ENCODE data around the gene CYB5B. TPM values are rescaled to one million over a fixed set of nuclear protein-coding genes. Genes with fewer than 3 reads are reported as not detected.
"Not testable (repeated sequence)": the region's sequence is repeated elsewhere in the genome, so short reads cannot be mapped to it uniquely, and the experiment has no call there.

The CYB5B gene
- total RNA-seq, 1 donor = 67.7 TPM

DNA sequence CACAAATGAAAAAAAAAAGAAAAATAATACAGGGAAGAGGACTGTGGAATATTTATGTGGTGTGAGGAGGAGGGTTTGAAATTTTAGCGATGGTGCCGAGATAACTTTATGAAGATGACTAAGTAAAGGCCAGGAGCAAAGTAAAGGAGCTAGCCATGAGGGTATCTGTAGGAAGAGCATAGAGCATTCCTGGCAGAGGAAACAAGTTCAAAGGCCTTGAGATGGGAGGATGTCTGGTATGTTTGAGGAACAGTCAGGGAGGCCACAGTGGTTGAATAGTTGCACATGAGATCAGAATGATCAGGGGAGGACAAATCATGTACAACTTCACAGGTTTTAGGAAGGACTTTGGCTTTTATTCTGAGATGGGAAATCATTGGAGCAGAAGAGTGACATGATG, 4.2 kb downstream of the CYB5B start:
- Histone ChIP-seq H3K9me3 (ENCODE audit: low read depth, low read length) (no peaks in the 10 kb centered on the region), H4K20me1 (ENCODE audit: insufficient read depth, low read length) (no peaks in the 10 kb centered on the region)
- DNase-seq (ENCODE audit: insufficient read length, low spot score, missing footprints) = no peak

DNA sequence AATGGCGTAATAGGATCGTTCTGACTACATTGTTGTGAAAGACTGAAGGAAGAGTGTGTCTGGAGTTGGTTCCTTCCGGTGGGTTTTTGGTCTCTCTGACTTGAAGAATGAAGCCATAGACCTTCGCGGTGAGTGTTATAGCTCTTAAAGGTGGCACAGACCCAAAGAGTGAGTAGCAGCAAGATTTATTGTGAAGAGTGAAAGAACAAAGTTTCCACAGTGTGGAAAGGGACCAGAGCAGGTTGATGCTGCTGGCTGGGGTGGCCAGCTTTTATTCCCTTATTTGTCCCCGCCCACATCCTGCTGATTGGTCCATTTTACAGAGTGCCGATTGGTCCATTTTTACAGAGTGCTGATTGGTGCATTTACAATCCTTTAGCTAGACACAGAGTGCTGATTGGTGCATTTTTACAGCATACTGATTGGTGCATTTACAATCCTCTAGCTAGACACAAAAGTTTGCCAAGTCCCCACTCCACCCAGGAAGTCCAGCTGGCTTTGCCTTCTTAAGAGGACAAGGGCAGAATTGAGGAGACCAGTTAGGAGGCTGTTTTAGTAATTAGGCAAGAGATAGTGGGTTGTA, 4.7 kb downstream of the CYB5B start:
- DNase-seq (ENCODE audit: insufficient read length, low spot score, missing footprints); H3K4me3 ChIP-seq (ENCODE audit: insufficient read depth, low read length); H4K20me1 ChIP-seq (ENCODE audit: insufficient read depth, low read length); H3K4me2 ChIP-seq (ENCODE audit: insufficient read depth, low read length); H3K27me3 ChIP-seq (ENCODE audit: insufficient read depth, low read length); H3K27ac ChIP-seq (ENCODE audit: low read depth, low read length); H2AFZ ChIP-seq (ENCODE audit: low read length); H3K9me3 ChIP-seq (ENCODE audit: low read depth, low read length); H3K4me1 ChIP-seq (ENCODE audit: insufficient read depth, low read length): not testable (repeated sequence)
- peaks cover 32% of the 10 kb centered on the region for H3K36me3 ChIP-seq (ENCODE audit: insufficient read depth, low read length)
- H3K79me2 ChIP-seq (ENCODE audit: insufficient read depth, low read length) = peaks cover 88% of the 10 kb centered on the region

More for the DNA sequence above, 4.2 kb downstream of the CYB5B start:
- H3K4me2 ChIP-seq (ENCODE audit: insufficient read depth, low read length) = no peak overlapping the region
- TF ChIP-seq, protein P1, sequence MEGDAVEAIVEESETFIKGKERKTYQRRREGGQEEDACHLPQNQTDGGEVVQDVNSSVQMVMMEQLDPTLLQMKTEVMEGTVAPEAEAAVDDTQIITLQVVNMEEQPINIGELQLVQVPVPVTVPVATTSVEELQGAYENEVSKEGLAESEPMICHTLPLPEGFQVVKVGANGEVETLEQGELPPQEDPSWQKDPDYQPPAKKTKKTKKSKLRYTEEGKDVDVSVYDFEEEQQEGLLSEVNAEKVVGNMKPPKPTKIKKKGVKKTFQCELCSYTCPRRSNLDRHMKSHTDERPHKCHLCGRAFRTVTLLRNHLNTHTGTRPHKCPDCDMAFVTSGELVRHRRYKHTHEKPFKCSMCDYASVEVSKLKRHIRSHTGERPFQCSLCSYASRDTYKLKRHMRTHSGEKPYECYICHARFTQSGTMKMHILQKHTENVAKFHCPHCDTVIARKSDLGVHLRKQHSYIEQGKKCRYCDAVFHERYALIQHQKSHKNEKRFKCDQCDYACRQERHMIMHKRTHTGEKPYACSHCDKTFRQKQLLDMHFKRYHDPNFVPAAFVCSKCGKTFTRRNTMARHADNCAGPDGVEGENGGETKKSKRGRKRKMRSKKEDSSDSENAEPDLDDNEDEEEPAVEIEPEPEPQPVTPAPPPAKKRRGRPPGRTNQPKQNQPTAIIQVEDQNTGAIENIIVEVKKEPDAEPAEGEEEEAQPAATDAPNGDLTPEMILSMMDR (IDR thresholded peaks at IDR 0.05; ENCODE audit: extremely low read depth, low read depth, low read length) = no peak
- H3K36me3 ChIP-seq (ENCODE audit: insufficient read depth, low read length) = peaks cover 31% of the 10 kb centered on the region
- no peaks in the 10 kb centered on the region for H3K27me3 ChIP-seq (ENCODE audit: insufficient read depth, low read length)
- peaks cover 9% of the 10 kb centered on the region for H3K4me1 ChIP-seq (ENCODE audit: insufficient read depth, low read length)
- H3K4me3 ChIP-seq (ENCODE audit: insufficient read depth, low read length) = no peak overlapping the region
- no peak overlapping the region for H3K27ac ChIP-seq (ENCODE audit: low read depth, low read length)
- peaks cover 85% of the 10 kb centered on the region for H3K79me2 ChIP-seq (ENCODE audit: insufficient read depth, low read length)
- no peak overlapping the region for H2AFZ ChIP-seq (ENCODE audit: low read length)

DNA sequence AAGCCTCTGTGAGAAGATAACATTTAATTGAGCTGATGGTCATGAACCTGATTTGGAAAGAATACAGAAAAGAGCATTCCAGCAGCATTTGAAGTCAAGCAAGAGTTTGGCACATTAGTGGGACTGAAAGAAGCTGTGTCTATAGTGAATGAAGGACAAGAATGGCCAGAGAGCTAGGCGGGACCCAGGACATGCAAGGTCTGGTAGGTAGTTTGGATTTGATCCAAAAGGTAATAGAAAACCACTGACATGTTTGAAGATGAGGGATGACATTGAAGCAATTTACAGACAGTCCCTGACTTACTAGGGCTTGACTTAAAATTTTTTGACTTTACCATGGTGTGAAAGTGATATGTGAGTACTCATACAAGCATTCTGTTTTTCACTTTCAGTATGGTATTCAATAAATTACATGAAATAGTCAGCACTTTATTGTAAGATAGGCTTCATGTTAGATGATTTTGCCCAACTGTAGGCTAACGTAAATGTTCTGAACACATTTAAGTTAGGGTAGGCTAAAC, 7.6 kb downstream of the CYB5B start:
- Histone ChIP-seq H3K79me2 (ENCODE audit: insufficient read depth, low read length) (peaks cover 86% of the 10 kb centered on the region), H2AFZ (ENCODE audit: low read length) (no peak overlapping the region), H3K27ac (ENCODE audit: low read depth, low read length) (no peak overlapping the region)

DNA sequence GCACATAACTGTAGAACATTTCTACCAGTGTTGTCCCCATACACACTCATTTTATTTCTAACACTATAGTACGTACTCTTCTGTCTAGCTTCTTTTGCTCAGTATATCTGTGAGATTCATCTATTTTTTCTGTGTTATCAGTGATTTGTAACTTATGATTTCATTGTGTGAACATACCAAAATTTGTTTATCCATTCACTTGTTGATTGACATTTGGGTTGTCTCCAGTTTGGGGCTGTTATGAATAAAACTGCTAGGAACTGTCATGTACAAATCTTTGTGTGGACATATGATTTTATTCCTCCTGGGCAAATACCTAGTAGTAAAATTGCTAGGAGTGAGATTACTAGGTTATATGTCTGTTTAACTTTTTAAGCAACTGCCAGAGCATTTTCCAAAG, 9.6 kb downstream of the CYB5B start:
- Histone ChIP-seq H3K4me2 (ENCODE audit: insufficient read depth, low read length) (no peak overlapping the region), H3K27ac (ENCODE audit: low read depth, low read length) (no peak overlapping the region), H3K27me3 (ENCODE audit: insufficient read depth, low read length) (no peaks in the 10 kb centered on the region), H3K4me3 (ENCODE audit: insufficient read depth, low read length) (no peak overlapping the region), H3K9me3 (ENCODE audit: low read depth, low read length) (no peaks in the 10 kb centered on the region), H3K36me3 (ENCODE audit: insufficient read depth, low read length) (peaks cover 20% of the 10 kb centered on the region), H4K20me1 (ENCODE audit: insufficient read depth, low read length) (no peaks in the 10 kb centered on the region), H2AFZ (ENCODE audit: low read length) (no peak overlapping the region), H3K79me2 (ENCODE audit: insufficient read depth, low read length) (peaks cover 87% of the 10 kb centered on the region), H3K4me1 (ENCODE audit: insufficient read depth, low read length) (no peaks in the 10 kb centered on the region)
- no peak for DNase-seq (ENCODE audit: insufficient read length, low spot score, missing footprints)
- TF ChIP-seq, protein P1 (IDR thresholded peaks at IDR 0.05; ENCODE audit: extremely low read depth, low read depth, low read length) = no peak

More for the DNA sequence above, 7.6 kb downstream of the CYB5B start:
- Histone ChIP-seq H3K36me3 (ENCODE audit: insufficient read depth, low read length) (peaks cover 32% of the 10 kb centered on the region), H4K20me1 (ENCODE audit: insufficient read depth, low read length) (no peaks in the 10 kb centered on the region), H3K4me3 (ENCODE audit: insufficient read depth, low read length) (no peak overlapping the region), H3K9me3 (ENCODE audit: low read depth, low read length) (no peaks in the 10 kb centered on the region), H3K4me1 (ENCODE audit: insufficient read depth, low read length) (no peaks in the 10 kb centered on the region), H3K4me2 (ENCODE audit: insufficient read depth, low read length) (no peak overlapping the region), H3K27me3 (ENCODE audit: insufficient read depth, low read length) (no peaks in the 10 kb centered on the region)
- TF ChIP-seq, protein P1 (IDR thresholded peaks at IDR 0.05; ENCODE audit: extremely low read depth, low read depth, low read length) = no peak
- no peak for DNase-seq (ENCODE audit: insufficient read length, low spot score, missing footprints)
